Muscle of arm (tissue), 12 donors: ENCODE results near the gene SMG7. TPM values are rescaled to one million over a fixed set of nuclear protein-coding genes. Genes with fewer than 3 reads are reported as not detected.

Experiments used
- DNase-seq: peaks from one replicate; pipeline ENCODE4 v3.0.0-alpha.2; 2013
- polyA plus RNA-seq, 12 donors: library from polyadenylated mRNA; unstranded; fragments of 120-200 nt; gene quantifications; one replicate each; pipeline ENCODE4 v1.2.1, GENCODE V29; 2013; ENCODE audit not compliant: insufficient read length in 12 of 12

The SMG7 gene
- polyA plus RNA-seq, 12 donors, result 29.6 to 51.9 (median 37.2) TPM; not detected in 1

- DNase-seq, result no peak
Measured at GRCh38 chr1:183463566-183463965, 8.7 kb upstream of the SMG7 start.

- no peak for DNase-seq
Measured at GRCh38 chr1:183466781-183467180, 5.5 kb upstream of the SMG7 start.

- DNase-seq, result no peak
Measured at GRCh38 chr1:183467687-183468086, 4.6 kb upstream of the SMG7 start.

- DNase-seq, result peak; percentile 75
Measured at GRCh38 chr1:183470147-183470960, 1.9 kb upstream of the SMG7 start.

- DNase-seq, result peak; percentile 79
Measured at GRCh38 chr1:183470961-183471742, 1.1 kb upstream of the SMG7 start.

- DNase-seq, result peak; percentile 98
Measured at GRCh38 chr1:183471743-183472487, 384 bp upstream of the SMG7 start.

- no peak for DNase-seq
Measured at GRCh38 chr1:183473217-183473536, 878 bp downstream of the SMG7 start.

GRCh38 chr1:183476081-183476480 lies 3.8 kb downstream of the SMG7 start:
- no peak for DNase-seq

- no peak for DNase-seq
Measured at GRCh38 chr1:183477986-183478781, 5.9 kb downstream of the SMG7 start.

GRCh38 chr1:183480971-183481441 lies 8.7 kb downstream of the SMG7 start:
- no peak for DNase-seq

- no peak for DNase-seq
Measured at GRCh38 chr1:183483224-183483623, 10.9 kb downstream of the SMG7 start.

GRCh38 chr1:183484254-183484653 lies 12.0 kb downstream of the SMG7 start:
- DNase-seq, result no peak

GRCh38 chr1:183484851-183485250 lies 12.6 kb downstream of the SMG7 start:
- no peak for DNase-seq

GRCh38 chr1:183487674-183488442 lies 15.6 kb downstream of the SMG7 start:
- no peak for DNase-seq

- no peak for DNase-seq
Measured at GRCh38 chr1:183490932-183491331, 18.6 kb downstream of the SMG7 start.

GRCh38 chr1:183493540-183494245 lies 21.4 kb downstream of the SMG7 start:
- no peak for DNase-seq

GRCh38 chr1:183495420-183495819 lies 23.1 kb downstream of the SMG7 start:
- DNase-seq, result no peak

- DNase-seq, result no peak
Measured at GRCh38 chr1:183497218-183497617, 24.9 kb downstream of the SMG7 start.

- no peak for DNase-seq
Measured at GRCh38 chr1:183498342-183498991, 26.2 kb downstream of the SMG7 start.
